GM21619 (cell line): Measurements from ENCODE around the gene IRF1.
"Not testable (repeated sequence)": the region's sequence is repeated elsewhere in the genome, so short reads cannot be mapped to it uniquely, and the experiment has no call there.

Source experiments
- ATAC-seq: cut with Tn5 transposase; IDR thresholded peaks from one replicate; pipeline ENCODE4 v1.9.1; 2021; ENCODE audit not compliant: unreplicated experiment

The IRF1 gene

GRCh38 chr5:132490484-132491367 lies at the start of gene IRF1:
Gene IRF1 (minus strand): TSS chr5:132490773. CDS start chr5:132489478, 1,295 bp downstream.
- peak; percentile 72 for ATAC-seq

DNA sequence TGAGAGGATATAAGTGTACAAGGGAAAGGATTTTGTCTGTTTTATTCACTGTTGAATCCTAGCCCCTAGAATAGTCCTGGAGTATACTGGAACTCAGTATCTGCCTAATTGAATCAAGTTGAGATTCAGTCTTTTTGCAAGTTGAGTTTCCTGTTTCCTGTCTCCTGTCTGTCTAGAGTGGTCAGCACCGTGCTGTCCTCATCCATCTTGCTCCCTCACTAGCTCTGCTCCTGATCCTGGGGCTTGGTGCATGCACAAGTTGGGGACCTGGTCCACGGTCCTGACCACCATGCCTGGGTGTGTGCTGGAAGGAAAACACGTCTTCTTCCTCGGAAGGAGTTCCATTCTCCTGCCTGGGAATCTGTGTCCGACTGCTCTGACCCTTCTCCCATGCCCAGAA lies 49.6 kb upstream of the IRF1 start:
- no peak for ATAC-seq

- ATAC-seq = no peak
Observed at GRCh38 chr5:132539716-132540115, 49.1 kb upstream of the IRF1 start.

DNA sequence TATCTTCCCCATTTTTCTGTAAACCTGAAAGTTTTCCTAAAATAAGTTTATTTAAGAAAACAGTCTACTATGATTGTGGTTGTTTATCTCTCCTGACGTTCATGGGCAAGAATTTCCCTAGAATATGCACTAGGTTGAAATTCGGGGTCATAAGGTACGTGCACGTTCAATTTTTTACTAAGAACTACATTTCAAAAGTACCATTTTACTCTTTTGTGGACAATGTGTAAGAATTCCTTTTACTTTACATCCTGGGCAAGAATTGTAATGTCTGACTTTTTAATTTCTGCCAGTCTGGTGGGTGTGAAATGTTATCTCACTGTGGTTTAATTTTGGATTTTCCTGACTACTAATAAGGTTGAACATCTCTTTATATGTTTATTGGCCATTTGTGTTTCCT lies 40.4 kb upstream of the IRF1 start:
- ATAC-seq = no peak

GRCh38 chr5:132528866-132529634 lies 38.5 kb upstream of the IRF1 start:
- no peak for ATAC-seq

DNA sequence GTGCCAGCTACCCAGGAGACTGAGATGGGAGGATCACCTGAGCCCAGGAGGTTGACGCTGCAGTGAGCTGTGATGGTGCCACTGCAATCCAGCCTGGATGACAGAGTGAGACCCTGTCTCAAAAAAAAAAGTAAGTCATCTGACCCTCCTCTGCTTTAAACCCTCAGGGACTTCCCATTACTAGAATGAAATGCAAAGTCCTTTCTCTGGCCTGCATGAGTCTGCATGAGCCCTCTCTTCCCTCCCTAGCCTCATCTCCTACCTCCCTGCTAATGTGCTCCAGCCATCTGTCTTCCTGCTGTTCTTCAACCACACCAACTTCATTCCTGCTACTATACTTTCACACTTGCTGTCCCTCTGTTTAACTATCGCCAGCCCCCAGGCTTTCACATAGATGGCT lies 37.4 kb upstream of the IRF1 start:
- no peak for ATAC-seq

DNA sequence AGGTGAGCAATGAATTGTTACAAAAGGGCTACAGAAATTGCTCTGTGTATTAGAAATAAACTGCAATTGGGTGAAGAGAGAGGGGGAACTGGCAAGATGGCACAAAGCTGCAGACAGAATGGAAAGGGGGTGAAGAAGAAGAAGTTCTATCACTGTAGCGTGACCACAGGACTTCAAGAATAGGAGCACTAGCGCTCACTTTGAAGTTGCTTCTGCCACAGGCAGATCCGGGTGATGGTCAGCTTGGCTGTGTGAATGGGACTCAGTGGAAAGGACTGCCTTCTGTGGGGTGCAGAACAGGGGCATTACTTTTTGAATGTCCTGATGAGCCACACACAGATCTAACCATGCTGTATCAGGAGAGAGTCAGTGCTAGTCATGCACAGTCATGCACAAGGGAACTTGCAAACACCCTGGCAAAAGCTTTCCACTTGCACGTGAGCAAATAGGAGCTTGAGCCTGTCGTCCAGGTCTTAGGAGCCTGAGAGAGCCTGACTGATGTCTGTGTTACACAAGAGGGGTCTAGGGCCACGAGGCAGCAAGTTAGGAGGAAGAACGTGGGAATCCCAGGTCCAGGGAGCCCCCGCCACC lies 36.5 kb upstream of the IRF1 start:
- ATAC-seq = no peak

DNA sequence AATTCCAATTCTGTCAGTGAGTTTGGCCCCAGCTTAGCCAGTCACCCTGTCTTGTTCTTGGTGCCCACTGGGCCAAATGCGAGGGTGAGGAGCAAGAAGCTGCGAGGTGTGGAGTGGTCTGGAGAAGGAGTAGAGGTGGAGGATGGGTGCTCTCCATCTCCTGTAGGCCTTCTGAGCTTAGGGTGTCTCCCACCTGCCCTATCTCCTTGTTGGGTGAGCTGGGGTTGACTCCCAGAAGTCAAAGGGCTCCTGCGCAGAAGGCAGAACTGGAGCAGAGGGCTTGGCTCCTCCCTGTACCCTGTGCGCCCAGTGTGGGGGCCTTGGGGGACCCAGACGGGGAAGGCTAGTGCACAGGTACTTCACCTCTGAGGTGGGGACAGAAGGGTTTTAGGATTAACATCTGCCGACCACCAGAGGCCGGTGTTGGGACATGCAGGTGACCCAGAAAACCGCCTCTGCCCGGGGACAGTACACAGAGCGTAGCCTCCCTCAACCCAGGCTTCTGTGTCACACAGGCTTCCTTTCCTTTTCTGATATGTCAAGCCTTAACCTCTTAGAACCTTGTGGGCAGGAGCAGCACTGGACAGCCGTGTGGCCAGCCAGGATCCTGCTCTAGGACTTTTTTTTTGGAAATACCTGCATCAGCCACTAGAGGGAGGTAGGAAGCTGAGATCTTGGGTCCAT lies 35.9 kb upstream of the IRF1 start:
- peak; percentile 38 for ATAC-seq

GRCh38 chr5:132525299-132525724 lies 34.7 kb upstream of the IRF1 start:
- peak; percentile 79 for ATAC-seq

DNA sequence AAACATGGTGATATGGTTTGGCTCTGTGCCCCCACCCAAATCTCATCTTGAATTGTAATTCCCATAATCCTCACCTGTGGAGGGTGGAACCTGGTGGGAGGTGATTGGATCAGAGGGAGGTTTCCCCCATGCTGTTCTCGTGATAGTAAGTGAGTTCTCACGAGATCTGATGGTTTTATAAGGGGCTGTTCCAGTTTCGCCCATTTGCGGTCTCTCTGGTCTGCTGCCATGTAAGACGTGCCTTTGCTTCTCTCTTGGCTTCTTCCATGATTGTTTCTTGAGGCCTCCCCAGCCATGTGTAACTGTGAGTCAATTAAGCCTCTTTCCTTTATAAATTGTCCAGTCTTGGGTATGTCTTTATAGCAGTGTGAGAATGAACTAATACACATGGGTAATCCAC lies 34.3 kb upstream of the IRF1 start:
- not testable (repeated sequence) for ATAC-seq

GRCh38 chr5:132522067-132522466 lies 31.5 kb upstream of the IRF1 start:
- not testable (repeated sequence) for ATAC-seq

- not testable (repeated sequence) for ATAC-seq
Observed at GRCh38 chr5:132513618-132514336, 23.2 kb upstream of the IRF1 start.

GRCh38 chr5:132510076-132510475 lies 19.5 kb upstream of the IRF1 start:
- no peak for ATAC-seq

GRCh38 chr5:132506094-132506692 lies 15.6 kb upstream of the IRF1 start:
- peak; percentile 55 for ATAC-seq

DNA sequence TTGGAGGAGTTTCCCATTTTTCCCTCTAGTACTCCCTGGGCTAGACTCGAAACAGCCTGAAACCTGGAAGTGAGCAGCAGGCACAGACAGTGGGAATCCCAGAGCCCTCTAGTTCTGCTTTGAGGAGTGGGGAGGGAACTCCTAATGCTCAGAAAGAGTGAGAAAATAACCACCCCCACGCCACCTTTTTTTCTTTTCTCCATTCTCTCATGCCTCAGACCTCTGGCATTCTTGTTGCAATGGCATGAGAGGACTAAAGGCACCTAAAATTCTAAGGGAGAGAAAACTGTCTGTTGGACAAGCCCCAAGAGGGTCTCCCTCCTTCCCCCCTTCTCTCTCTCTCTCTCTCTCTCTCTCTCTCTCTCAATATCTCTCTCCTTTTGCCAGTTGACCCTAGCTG lies 15.1 kb upstream of the IRF1 start:
- ATAC-seq = no peak

- ATAC-seq = no peak
Observed at GRCh38 chr5:132504746-132505145, 14.2 kb upstream of the IRF1 start.

DNA sequence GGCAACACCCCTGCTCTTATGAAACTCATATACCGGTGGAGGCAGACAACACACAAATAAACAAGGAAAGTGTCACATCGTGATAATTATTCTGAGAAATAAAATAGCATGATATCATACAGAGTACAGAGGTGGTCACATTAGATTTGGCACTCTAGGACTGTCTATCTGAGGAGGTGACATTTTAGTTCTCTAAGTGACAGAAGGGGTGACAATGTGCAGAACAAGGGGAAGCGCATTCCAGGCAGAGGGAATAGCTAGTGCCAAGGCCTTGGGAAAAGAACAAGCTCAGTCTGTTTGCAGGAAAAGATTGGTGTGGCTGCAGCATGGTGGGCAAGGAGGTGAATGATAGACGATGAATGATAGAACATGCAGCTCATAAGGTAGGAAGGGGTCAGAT lies 12.7 kb upstream of the IRF1 start:
- no peak for ATAC-seq

DNA sequence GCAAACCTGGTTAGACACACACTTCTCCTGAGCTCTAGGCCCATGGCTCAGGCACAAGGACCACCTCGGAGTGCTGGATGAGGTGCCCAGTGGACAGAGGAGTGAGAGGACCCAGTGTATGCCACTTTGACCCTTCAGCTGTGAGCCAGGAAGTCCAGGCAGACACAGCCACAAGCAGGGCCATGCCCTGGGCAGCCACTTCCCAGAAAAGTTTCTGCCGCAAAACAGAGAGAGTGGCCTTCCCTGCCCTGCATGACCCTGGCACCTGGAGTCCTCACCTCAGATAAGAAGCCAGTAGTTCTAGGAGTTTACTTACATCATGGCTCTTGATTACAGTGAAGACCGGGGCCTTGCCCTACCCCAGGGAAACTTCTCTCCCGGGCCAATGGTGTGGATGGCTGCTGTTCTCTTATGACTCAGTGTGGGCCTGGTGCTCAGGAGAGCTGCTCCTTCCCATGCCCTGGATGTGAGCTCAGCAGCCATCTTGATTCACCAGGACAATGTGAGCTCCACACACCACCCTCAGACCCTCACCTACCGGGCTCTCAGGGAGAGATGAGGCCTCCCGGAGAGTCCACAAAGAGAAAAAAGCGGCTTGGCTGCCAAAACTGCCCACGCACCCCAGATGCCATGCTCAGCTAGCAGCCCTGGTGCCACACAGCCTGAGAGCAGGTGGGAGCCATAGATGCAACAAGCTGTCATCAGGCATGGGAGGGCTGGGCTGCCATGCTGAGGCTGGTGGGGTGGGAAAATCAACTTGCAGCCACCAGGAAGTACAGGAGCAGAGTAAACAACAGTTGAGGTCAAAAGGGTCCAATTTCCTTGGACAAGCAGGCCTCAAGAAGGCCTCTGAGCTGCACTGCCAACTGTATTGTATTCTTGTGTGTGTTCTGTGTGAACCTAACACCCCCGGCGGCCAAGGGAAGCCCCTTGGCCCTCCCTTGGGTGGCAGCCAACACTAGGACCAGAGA lies 11.7 kb upstream of the IRF1 start:
- ATAC-seq = no peak

GRCh38 chr5:132501629-132501956 lies 11.0 kb upstream of the IRF1 start:
- no peak for ATAC-seq
